AG08396 (cell line): ENCODE data around the gene APOBR.
"Not testable (repeated sequence)": the region's sequence is repeated elsewhere in the genome, so short reads cannot be mapped to it uniquely, and the experiment has no call there.

Experiments used
- DNase-seq: peaks from one replicate; pipeline ENCODE4 v3.0.0; 2012; ENCODE audit warnings: low spot score, mixed read lengths

The APOBR gene

GRCh38 chr16:28494121-28494851 is at the start of gene APOBR:
TSS of gene APOBR (plus strand) at chr16:28494643. CDS start at chr16:28494682, 39 bp downstream.
- DNase-seq = no peak

GRCh38 chr16:28446388-28446787 is 48.1 kb upstream of the APOBR start:
- not testable (repeated sequence) for DNase-seq

- not testable (repeated sequence) for DNase-seq
Measured at GRCh38 chr16:28447081-28447480, 47.4 kb upstream of the APOBR start.

GRCh38 chr16:28473714-28474265 is 20.7 kb upstream of the APOBR start:
- no peak for DNase-seq

- DNase-seq = no peak
Measured at GRCh38 chr16:28475221-28475620, 19.2 kb upstream of the APOBR start.

- no peak for DNase-seq
Measured at GRCh38 chr16:28477311-28477920, 17.0 kb upstream of the APOBR start.

- DNase-seq = no peak
Measured at GRCh38 chr16:28478506-28479180, 15.8 kb upstream of the APOBR start.

- DNase-seq = no peak
Measured at GRCh38 chr16:28482026-28482425, 12.4 kb upstream of the APOBR start.

- not testable (repeated sequence) for DNase-seq
Measured at GRCh38 chr16:28483361-28483760, 11.1 kb upstream of the APOBR start.

- DNase-seq = no peak
Measured at GRCh38 chr16:28486266-28486665, 8.2 kb upstream of the APOBR start.

- DNase-seq = no peak
Measured at GRCh38 chr16:28491230-28491969, 3.0 kb upstream of the APOBR start.

GRCh38 chr16:28491970-28492474 is 2.4 kb upstream of the APOBR start, which contains the start of gene CLN3:
TSS of gene CLN3 (minus strand) at chr16:28492074. CDS start at chr16:28491759, 315 bp downstream.
- peak; percentile 93 for DNase-seq

GRCh38 chr16:28492511-28492910 is 1.9 kb upstream of the APOBR start:
- no peak for DNase-seq

- DNase-seq = no peak
Measured at GRCh38 chr16:28495098-28495793, 803 bp downstream of the APOBR start.

- no peak for DNase-seq
Measured at GRCh38 chr16:28495795-28496749, 1.6 kb downstream of the APOBR start.

- no peak for DNase-seq
Measured at GRCh38 chr16:28496844-28497243, 2.4 kb downstream of the APOBR start.

GRCh38 chr16:28497386-28497785 is 2.9 kb downstream of the APOBR start:
- DNase-seq = no peak

- no peak for DNase-seq
Measured at GRCh38 chr16:28497861-28498599, 3.6 kb downstream of the APOBR start.

- DNase-seq = no peak
Measured at GRCh38 chr16:28498666-28499381, 4.4 kb downstream of the APOBR start.
